ENCODE data around the gene RHBDF2. TPM values are rescaled to one million over a fixed set of nuclear protein-coding genes. Genes with fewer than 3 reads are reported as not detected.
A peak's percentile ranks its signal among the peaks of the same experiment; 100 is the strongest.

The RHBDF2 gene
- 100 to 1,000 TPM; 194 to 233 (median 202) TPM for total RNA-seq
- 97.0 TPM for total RNA-seq (2013)

DNA sequence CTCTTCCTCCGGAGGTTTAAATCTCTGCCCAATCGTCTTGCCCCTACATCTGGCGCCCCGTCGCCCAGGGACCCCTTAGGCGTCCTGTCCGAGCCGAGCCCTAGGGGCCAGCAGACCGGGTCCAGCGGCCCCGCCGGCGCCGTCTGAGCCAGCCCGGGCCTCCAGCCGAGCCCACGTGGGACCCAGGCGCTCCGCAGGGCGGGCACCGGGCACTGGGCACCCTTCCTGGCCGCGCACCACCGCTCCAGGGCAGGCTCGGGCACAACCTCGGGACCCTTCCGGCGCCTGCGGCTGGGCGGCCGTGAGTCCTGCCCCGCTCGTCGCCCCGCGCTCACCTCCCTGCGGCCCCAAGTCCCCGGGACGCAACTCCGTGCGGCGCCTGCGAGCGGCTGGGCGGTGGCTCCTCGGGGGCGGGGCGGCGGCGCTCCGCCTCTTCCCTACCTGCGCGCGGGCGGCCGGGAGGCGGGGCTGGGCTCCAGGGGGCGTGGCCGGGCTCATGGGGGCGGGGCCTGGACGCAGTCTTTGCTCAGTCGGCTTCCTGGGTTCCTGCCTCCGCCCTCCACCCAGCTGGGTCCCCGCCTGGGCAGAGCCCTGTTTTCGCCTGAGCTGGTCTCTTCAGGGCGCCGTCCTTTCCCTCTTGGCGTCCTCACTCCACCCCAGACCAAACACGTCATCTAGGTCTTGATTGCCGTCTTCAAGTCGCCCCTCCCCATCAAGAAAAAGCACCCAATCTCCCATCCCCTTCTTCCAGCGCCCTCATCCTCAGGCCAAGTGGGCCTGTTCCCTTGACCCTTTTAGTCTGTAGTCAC is at the start of gene RHBDF2:
Gene RHBDF2, minus strand, starts transcription at position 406 of the 809 bp plus-strand sequence. CDS start 19,899 bp downstream, outside the sequence.
- WGBS (ENCODE audit: insufficient coverage): under 1% methylated on average over 72 of the region's 72 CpGs

GRCh38 chr17:76549539-76549938 is 48.3 kb upstream of the RHBDF2 start:
- no peak overlapping the region for H3K4me3 ChIP-seq (ENCODE audit: low read length)
- TF ChIP-seq, protein P1, sequence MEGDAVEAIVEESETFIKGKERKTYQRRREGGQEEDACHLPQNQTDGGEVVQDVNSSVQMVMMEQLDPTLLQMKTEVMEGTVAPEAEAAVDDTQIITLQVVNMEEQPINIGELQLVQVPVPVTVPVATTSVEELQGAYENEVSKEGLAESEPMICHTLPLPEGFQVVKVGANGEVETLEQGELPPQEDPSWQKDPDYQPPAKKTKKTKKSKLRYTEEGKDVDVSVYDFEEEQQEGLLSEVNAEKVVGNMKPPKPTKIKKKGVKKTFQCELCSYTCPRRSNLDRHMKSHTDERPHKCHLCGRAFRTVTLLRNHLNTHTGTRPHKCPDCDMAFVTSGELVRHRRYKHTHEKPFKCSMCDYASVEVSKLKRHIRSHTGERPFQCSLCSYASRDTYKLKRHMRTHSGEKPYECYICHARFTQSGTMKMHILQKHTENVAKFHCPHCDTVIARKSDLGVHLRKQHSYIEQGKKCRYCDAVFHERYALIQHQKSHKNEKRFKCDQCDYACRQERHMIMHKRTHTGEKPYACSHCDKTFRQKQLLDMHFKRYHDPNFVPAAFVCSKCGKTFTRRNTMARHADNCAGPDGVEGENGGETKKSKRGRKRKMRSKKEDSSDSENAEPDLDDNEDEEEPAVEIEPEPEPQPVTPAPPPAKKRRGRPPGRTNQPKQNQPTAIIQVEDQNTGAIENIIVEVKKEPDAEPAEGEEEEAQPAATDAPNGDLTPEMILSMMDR (IDR thresholded peaks at IDR 0.05): no peak
- no peak for ATAC-seq
- H3K4me1 Mint-ChIP-seq: peaks cover 0 to 3% of the 10 kb centered on the region in 2 donors
- H3K9me3 ChIP-seq (ENCODE audit: control insufficient read depth, insufficient read depth, low read length): no peaks in the 10 kb centered on the region
- intact Hi-C loops (cut with micrococcal nuclease): loop anchor here (5.0 kb wide), 1 partner anchor 82 kb away; the partner anchor contains the start of gene AANAT
- 89% methylated on average over 5 of the region's 7 CpGs for whole genome bisulfite sequencing (ENCODE audit: insufficient coverage)
- H3K27me3 ChIP-seq (ENCODE audit: control insufficient read depth, insufficient read depth, low read length): no peaks in the 10 kb centered on the region
- H3K27ac ChIP-seq (ENCODE audit: low read length): no peak overlapping the region
- no peak overlapping the region for H3K27ac Mint-ChIP-seq
- DNase-seq: no peak
- H3K9me3 Mint-ChIP-seq: no peaks in the 10 kb centered on the region
- peaks cover 23% of the 10 kb centered on the region for H3K4me1 ChIP-seq (ENCODE audit: control insufficient read depth, insufficient read depth, low read length)
- H3K4me3 Mint-ChIP-seq: no peak overlapping the region
- no peaks in the 10 kb centered on the region for H3K36me3 Mint-ChIP-seq
- H3K36me3 ChIP-seq (ENCODE audit: control insufficient read depth, insufficient read depth, low read length): no peaks in the 10 kb centered on the region
- no peaks in the 10 kb centered on the region for H3K27me3 Mint-ChIP-seq (ENCODE audit: low read depth in 2 of 2)

More for the DNA sequence above, at the start of gene RHBDF2:
- Histone ChIP-seq H3K4me1 (ENCODE audit: control insufficient read depth, insufficient read depth, low read length) (peaks cover 61% of the 10 kb centered on the region), H3K36me3 (ENCODE audit: control insufficient read depth, insufficient read depth, low read length) (peaks cover 3% of the 10 kb centered on the region), H3K9me3 (ENCODE audit: control insufficient read depth, insufficient read depth, low read length) (no peaks in the 10 kb centered on the region), H3K27ac (ENCODE audit: low read length) (peak within 1 kb of the TSS; percentile 78), H3K4me3 (ENCODE audit: low read length) (peak within 1 kb of the TSS; percentile 95), H3K27me3 (ENCODE audit: control insufficient read depth, insufficient read depth, low read length) (no peaks in the 10 kb centered on the region)
- ATAC-seq (peak; percentile 92 to 99 (median 93)), DNase-seq (peak; percentile 94 to 98)
- intact Hi-C loops (cut with micrococcal nuclease): loop anchor here (1.0 kb wide), 2 partner anchors 8 to 35 kb away; no protein-coding TSS in a partner anchor
- Mint-ChIP-seq H3K36me3 (no peaks in the 10 kb centered on the region), H3K4me1 (peaks cover 47 to 61% of the 10 kb centered on the region in 2 donors), H3K27me3 (ENCODE audit: low read depth in 2 of 2) (no peaks in the 10 kb centered on the region), H3K27ac (peak within 1 kb of the TSS; percentile 96 to 97), H3K4me3 (peak within 1 kb of the TSS; percentile 97), H3K9me3 (no peaks in the 10 kb centered on the region)
- TF ChIP-seq, protein P1 (IDR thresholded peaks at IDR 0.05): no peak

DNA sequence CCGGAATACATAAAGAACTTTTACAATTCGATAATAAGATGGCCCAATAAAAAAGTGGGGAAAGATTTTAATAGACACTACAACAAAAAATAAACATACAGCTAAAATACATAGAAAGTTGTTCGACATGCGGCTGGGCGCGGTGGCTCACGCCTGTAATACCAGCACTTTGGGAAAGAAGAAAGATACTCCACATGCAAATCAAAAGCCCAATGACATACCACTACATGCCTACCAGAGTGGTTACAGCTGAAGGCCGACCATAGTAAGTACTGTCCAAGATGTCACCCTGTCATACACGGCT is 47.9 kb upstream of the RHBDF2 start:
- intact Hi-C loops (cut with micrococcal nuclease): loop anchor here (5.0 kb wide), 1 partner anchor 82 kb away; the partner anchor contains the start of gene AANAT
- peaks cover 27% of the 10 kb centered on the region for H3K4me1 ChIP-seq (ENCODE audit: control insufficient read depth, insufficient read depth, low read length)
- no peak overlapping the region for H3K4me3 ChIP-seq (ENCODE audit: low read length)
- ATAC-seq (no peak), DNase-seq (no peak)
- Mint-ChIP-seq H3K27me3 (ENCODE audit: low read depth in 2 of 2) (no peaks in the 10 kb centered on the region), H3K4me1 (peaks cover 0 to 7% of the 10 kb centered on the region in 2 donors), H3K4me3 (no peak overlapping the region), H3K36me3 (no peaks in the 10 kb centered on the region), H3K9me3 (no peaks in the 10 kb centered on the region), H3K27ac (no peak overlapping the region)
- no peak overlapping the region for H3K27ac ChIP-seq (ENCODE audit: low read length)
- no peaks in the 10 kb centered on the region for H3K36me3 ChIP-seq (ENCODE audit: control insufficient read depth, insufficient read depth, low read length)
- TF ChIP-seq, protein P1 (IDR thresholded peaks at IDR 0.05): no peak
- H3K27me3 ChIP-seq (ENCODE audit: control insufficient read depth, insufficient read depth, low read length): no peaks in the 10 kb centered on the region
- WGBS (ENCODE audit: insufficient coverage): 94% methylated on average over 7 of the region's 9 CpGs
- H3K9me3 ChIP-seq (ENCODE audit: control insufficient read depth, insufficient read depth, low read length): no peaks in the 10 kb centered on the region
